GM23338 (cell line): ENCODE measurements around the gene POLR2L. TPM values are rescaled to one million over a fixed set of nuclear protein-coding genes. Genes with fewer than 3 reads are reported as not detected.

Experiments
- CREB1 ChIP-seq: fragments of 250-450 bp; sonication (Bioruptor Pico); IDR thresholded peaks from 2 replicates; pipeline ENCODE4 v1.5.0; 2020; ENCODE audit warnings: low read depth, mild to moderate bottlenecking, moderate library complexity
- EZH2 ChIP-seq: fragments of 200-600 bp; sonication (generic); IDR thresholded peaks from one replicate; pipeline ENCODE4 v1.8.0; 2017; ENCODE audit warnings: antibody characterized with exemption, mild to moderate bottlenecking, low read depth; ENCODE audit not compliant: unreplicated experiment
- EZH2phosphoT487 ChIP-seq: fragments of 200-600 bp; sonication (generic); IDR thresholded peaks from one replicate; pipeline ENCODE4 v1.8.1; 2018; ENCODE audit warnings: antibody characterized with exemption; ENCODE audit not compliant: unreplicated experiment
- NANOG ChIP-seq: IDR thresholded peaks from 2 replicates; pipeline ENCODE4 v1.6.1; 2016; ENCODE audit warnings: antibody characterized with exemption, borderline replicate concordance
- ZNF331 ChIP-seq: fragments of 250-450 bp; sonication (Bioruptor Pico); IDR thresholded peaks from 2 replicates; pipeline ENCODE4 v1.5.0; 2020; ENCODE audit warnings: low read depth, mild to moderate bottlenecking, moderate library complexity
- polyA plus RNA-seq: library from polyadenylated mRNA; unstranded; fragments of >200 nt; fragmentation: Nextera tagmentation; extraction: Ambion mirVana; gene quantifications from 2 replicates; pipeline ENCODE4 v1.2.1, GENCODE V29; 2016
- total RNA-seq: library from RNA; depleted of rRNA; stranded (reverse); fragments of >200 nt; shearing (Covaris generic); gene quantifications from 2 replicates; pipeline ENCODE4 v1.2.3, GENCODE V29; 2014
- TF ChIP-seq, protein P1 (sequence below): fragments of 250-450 bp; sonication (Bioruptor Pico); IDR thresholded peaks from 2 replicates; pipeline ENCODE4 v1.5.0; 2020; ENCODE audit warnings: mild to moderate bottlenecking, moderate library complexity
- TF ChIP-seq, protein P2 (sequence below): IDR thresholded peaks from one replicate; pipeline ENCODE4 v1.6.1; 2018; ENCODE audit warnings: antibody characterized with exemption; ENCODE audit not compliant: unreplicated experiment

Gene POLR2L
- total and polyA plus RNA-seq, 2 experiments from 2014 or later = 32.2 to 369 TPM

DNA sequence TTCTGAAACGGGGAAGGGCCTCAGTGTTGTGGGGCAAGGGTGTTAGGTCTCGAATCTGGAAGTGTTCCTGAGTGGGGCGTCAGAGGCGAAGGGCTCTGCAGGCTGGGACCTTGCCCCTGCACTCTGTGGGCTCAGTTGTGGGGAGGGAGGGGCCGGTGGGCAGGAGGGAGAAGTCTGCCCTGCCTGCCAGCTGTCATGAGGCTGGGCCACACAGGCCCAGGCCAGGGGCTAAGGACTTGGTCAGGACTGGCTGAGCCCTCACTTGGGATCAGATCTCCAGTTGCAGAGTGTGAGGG is 14.5 kb downstream of the POLR2L start, which contains the start of gene CRACR2B (continued):
- TF ChIP-seq, protein P1, sequence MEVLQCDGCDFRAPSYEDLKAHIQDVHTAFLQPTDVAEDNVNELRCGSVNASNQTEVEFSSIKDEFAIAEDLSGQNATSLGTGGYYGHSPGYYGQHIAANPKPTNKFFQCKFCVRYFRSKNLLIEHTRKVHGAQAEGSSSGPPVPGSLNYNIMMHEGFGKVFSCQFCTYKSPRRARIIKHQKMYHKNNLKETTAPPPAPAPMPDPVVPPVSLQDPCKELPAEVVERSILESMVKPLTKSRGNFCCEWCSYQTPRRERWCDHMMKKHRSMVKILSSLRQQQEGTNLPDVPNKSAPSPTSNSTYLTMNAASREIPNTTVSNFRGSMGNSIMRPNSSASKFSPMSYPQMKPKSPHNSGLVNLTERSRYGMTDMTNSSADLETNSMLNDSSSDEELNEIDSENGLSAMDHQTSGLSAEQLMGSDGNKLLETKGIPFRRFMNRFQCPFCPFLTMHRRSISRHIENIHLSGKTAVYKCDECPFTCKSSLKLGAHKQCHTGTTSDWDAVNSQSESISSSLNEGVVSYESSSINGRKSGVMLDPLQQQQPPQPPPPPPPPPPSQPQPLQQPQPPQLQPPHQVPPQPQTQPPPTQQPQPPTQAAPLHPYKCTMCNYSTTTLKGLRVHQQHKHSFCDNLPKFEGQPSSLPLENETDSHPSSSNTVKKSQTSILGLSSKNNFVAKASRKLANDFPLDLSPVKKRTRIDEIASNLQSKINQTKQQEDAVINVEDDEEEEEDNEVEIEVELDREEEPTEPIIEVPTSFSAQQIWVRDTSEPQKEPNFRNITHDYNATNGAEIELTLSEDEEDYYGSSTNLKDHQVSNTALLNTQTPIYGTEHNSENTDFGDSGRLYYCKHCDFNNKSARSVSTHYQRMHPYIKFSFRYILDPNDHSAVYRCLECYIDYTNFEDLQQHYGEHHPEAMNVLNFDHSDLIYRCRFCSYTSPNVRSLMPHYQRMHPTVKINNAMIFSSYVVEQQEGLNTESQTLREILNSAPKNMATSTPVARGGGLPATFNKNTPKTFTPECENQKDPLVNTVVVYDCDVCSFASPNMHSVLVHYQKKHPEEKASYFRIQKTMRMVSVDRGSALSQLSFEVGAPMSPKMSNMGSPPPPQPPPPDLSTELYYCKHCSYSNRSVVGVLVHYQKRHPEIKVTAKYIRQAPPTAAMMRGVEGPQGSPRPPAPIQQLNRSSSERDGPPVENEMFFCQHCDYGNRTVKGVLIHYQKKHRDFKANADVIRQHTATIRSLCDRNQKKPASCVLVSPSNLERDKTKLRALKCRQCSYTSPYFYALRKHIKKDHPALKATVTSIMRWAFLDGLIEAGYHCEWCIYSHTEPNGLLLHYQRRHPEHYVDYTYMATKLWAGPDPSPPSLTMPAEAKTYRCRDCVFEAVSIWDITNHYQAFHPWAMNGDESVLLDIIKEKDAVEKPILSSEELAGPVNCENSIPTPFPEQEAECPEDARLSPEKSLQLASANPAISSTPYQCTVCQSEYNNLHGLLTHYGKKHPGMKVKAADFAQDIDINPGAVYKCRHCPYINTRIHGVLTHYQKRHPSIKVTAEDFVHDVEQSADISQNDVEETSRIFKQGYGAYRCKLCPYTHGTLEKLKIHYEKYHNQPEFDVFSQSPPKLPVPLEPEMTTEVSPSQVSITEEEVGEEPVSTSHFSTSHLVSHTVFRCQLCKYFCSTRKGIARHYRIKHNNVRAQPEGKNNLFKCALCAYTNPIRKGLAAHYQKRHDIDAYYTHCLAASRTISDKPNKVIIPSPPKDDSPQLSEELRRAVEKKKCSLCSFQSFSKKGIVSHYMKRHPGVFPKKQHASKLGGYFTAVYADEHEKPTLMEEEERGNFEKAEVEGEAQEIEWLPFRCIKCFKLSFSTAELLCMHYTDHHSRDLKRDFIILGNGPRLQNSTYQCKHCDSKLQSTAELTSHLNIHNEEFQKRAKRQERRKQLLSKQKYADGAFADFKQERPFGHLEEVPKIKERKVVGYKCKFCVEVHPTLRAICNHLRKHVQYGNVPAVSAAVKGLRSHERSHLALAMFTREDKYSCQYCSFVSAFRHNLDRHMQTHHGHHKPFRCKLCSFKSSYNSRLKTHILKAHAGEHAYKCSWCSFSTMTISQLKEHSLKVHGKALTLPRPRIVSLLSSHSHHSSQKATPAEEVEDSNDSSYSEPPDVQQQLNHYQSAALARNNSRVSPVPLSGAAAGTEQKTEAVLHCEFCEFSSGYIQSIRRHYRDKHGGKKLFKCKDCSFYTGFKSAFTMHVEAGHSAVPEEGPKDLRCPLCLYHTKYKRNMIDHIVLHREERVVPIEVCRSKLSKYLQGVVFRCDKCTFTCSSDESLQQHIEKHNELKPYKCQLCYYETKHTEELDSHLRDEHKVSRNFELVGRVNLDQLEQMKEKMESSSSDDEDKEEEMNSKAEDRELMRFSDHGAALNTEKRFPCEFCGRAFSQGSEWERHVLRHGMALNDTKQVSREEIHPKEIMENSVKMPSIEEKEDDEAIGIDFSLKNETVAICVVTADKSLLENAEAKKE (CRISPR knock-in tag) = no peak
- no peak for TF ChIP-seq EZH2
- TF ChIP-seq, protein P2, sequence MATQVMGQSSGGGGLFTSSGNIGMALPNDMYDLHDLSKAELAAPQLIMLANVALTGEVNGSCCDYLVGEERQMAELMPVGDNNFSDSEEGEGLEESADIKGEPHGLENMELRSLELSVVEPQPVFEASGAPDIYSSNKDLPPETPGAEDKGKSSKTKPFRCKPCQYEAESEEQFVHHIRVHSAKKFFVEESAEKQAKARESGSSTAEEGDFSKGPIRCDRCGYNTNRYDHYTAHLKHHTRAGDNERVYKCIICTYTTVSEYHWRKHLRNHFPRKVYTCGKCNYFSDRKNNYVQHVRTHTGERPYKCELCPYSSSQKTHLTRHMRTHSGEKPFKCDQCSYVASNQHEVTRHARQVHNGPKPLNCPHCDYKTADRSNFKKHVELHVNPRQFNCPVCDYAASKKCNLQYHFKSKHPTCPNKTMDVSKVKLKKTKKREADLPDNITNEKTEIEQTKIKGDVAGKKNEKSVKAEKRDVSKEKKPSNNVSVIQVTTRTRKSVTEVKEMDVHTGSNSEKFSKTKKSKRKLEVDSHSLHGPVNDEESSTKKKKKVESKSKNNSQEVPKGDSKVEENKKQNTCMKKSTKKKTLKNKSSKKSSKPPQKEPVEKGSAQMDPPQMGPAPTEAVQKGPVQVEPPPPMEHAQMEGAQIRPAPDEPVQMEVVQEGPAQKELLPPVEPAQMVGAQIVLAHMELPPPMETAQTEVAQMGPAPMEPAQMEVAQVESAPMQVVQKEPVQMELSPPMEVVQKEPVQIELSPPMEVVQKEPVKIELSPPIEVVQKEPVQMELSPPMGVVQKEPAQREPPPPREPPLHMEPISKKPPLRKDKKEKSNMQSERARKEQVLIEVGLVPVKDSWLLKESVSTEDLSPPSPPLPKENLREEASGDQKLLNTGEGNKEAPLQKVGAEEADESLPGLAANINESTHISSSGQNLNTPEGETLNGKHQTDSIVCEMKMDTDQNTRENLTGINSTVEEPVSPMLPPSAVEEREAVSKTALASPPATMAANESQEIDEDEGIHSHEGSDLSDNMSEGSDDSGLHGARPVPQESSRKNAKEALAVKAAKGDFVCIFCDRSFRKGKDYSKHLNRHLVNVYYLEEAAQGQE = no peak
- no peak for TF ChIP-seq EZH2phosphoT487
- no peak for TF ChIP-seq NANOG
- no peak for TF ChIP-seq CREB1 (CRISPR knock-in tag)
- no peak for TF ChIP-seq ZNF331 (CRISPR knock-in tag)
